Esophagus squamous epithelium (tissue), 4 donors: ENCODE data around the gene GOLGA6D.

ENCODE experiments used
- POLR2A ChIP-seq, 4 donors: fragments of 450-650 bp; IDR thresholded peaks; one replicate each; pipeline ENCODE4 v1.6.1; 2017; ENCODE audit warnings: antibody characterized with exemption in 4 of 4, mild to moderate bottlenecking in 4 of 4, moderate library complexity in 3 of 4
- TF ChIP-seq, protein P1 (sequence below), 6 experiments: fragments of 450-650 bp in 4 of 6; fragments of 200-600 bp in 2 of 6; sonication (generic) in 2 of 6; IDR thresholded peaks; one replicate each; pipeline ENCODE4 v1.5.1; 2016 to 2019; ENCODE audit warnings: antibody characterized with exemption in 6 of 6, mild to moderate bottlenecking in 4 of 6, moderate library complexity in 4 of 6

DNA sequence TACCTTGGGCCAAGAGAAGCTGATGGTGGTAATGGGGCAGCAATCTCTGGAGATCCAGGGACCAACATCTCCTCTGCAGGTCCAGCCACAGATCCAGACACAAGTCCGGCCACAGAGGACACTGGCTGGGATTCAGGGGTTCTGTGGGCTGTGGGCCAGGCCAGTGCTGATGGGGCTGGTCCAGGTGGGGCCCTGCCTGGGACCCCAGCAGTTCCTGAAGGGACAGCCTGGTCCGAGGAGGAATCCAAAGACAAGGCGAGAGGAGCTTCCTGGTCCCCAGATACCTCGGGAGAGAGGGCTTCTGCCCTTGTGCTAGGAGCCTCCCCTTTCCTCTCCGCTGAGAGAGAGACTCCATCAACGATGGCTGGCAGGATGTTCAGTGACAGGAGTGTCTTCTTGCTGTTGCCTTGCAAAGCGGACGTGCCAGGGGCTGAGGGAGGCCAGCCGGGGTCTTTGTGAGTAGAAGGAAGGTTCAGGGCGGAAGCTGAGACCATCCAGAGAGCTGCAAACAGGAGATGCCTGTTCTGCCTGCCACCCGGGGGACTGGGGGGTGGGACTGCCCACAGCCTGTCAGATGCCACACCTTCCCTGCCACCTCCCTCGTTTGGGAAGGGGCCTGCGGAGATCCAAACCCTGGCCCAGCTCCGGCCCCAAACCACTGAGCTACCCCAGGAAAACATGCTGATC, 49.0 kb upstream of the GOLGA6D start:
- TF ChIP-seq, protein P1, sequence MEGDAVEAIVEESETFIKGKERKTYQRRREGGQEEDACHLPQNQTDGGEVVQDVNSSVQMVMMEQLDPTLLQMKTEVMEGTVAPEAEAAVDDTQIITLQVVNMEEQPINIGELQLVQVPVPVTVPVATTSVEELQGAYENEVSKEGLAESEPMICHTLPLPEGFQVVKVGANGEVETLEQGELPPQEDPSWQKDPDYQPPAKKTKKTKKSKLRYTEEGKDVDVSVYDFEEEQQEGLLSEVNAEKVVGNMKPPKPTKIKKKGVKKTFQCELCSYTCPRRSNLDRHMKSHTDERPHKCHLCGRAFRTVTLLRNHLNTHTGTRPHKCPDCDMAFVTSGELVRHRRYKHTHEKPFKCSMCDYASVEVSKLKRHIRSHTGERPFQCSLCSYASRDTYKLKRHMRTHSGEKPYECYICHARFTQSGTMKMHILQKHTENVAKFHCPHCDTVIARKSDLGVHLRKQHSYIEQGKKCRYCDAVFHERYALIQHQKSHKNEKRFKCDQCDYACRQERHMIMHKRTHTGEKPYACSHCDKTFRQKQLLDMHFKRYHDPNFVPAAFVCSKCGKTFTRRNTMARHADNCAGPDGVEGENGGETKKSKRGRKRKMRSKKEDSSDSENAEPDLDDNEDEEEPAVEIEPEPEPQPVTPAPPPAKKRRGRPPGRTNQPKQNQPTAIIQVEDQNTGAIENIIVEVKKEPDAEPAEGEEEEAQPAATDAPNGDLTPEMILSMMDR (IDR thresholded peaks at IDR 0.05) = no peak
- TF ChIP-seq POLR2A (IDR thresholded peaks at IDR 0.05) = no peak
